ENCODE results near the gene BORCS5.

The BORCS5 gene

DNA sequence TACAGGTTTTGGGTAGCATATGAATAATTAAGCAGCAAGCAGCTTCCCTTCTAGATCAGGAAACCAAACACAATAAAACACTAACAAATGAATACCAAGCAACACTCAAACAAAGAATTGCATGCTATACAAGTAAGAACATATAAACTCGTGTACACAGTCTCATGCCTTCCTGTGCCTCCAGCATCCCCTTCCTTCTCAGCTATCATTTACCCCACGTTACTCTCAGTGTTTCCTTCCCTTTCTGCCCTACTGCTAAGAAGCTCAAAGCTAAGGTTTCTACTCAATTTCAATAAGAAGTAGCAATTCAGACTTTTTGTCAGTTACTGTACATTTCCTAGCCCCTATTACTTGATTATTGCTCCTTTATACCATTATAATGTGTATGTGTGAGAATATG, 124.8 kb downstream of the BORCS5 start:
- no peak overlapping the region for H3K9ac ChIP-seq (ENCODE audit: low read depth, low read length, poor library complexity, severe bottlenecking)

DNA sequence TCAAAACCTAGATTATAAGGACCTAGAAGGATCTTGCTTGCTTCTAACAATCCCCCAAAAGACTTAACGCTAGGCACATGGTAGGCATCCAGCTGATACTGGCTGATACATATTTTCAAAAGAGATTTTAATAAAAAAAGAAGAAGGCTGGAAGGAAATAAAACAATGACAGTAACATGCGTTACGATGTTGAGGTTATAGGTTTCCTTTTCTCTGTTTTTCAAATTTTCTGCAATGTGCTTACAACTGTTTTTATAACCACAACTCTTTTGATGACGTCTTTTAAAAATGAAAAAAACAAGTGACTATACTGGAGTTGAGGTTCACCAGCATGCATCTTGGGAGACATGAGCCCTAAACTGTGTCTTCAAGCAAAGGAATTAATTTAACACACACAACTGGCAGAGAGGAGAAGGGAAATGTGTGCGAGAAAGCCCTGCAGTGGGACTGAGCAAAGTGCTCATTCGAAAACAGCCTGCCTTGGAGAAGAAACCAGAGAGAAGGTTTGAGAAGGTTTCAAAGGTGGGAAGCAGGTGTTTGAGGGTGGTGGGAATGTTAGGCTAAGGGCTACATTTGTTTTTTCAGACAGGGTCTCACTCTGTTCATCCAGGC, 125.4 kb downstream of the BORCS5 start:
- no peak overlapping the region for H3K9ac ChIP-seq (ENCODE audit: low read depth, low read length, poor library complexity, severe bottlenecking)
- H3K36me3 ChIP-seq (ENCODE audit: insufficient read depth, low read length), result no peaks in the 10 kb centered on the region
- no peak for TF ChIP-seq EZH2phosphoT487 (IDR thresholded peaks at IDR 0.05; ENCODE audit: borderline replicate concordance)
- TF ChIP-seq, protein P1, sequence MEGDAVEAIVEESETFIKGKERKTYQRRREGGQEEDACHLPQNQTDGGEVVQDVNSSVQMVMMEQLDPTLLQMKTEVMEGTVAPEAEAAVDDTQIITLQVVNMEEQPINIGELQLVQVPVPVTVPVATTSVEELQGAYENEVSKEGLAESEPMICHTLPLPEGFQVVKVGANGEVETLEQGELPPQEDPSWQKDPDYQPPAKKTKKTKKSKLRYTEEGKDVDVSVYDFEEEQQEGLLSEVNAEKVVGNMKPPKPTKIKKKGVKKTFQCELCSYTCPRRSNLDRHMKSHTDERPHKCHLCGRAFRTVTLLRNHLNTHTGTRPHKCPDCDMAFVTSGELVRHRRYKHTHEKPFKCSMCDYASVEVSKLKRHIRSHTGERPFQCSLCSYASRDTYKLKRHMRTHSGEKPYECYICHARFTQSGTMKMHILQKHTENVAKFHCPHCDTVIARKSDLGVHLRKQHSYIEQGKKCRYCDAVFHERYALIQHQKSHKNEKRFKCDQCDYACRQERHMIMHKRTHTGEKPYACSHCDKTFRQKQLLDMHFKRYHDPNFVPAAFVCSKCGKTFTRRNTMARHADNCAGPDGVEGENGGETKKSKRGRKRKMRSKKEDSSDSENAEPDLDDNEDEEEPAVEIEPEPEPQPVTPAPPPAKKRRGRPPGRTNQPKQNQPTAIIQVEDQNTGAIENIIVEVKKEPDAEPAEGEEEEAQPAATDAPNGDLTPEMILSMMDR (conservative IDR thresholded peaks at IDR 0.05; ENCODE audit: low read length), result no peak
- H4K20me1 ChIP-seq (ENCODE audit: insufficient read depth, low read length, poor library complexity, severe bottlenecking), result no peaks in the 10 kb centered on the region
- H3F3A ChIP-seq (ENCODE audit: low read depth), result no peaks in the 10 kb centered on the region
- no peaks in the 10 kb centered on the region for H3K9me3 ChIP-seq (ENCODE audit: insufficient read depth, low read depth, low read length)
- no peaks in the 10 kb centered on the region for H3K9me2 ChIP-seq (replicated peaks; ENCODE audit: low read depth, low read length)
- no peak overlapping the region for H3K4me2 ChIP-seq (ENCODE audit: low read depth, low read length, poor library complexity, severe bottlenecking)
- H2AFZ ChIP-seq (ENCODE audit: low read length), result no peak overlapping the region
- H3K4me3 ChIP-seq (ENCODE audit: low read length, poor library complexity, severe bottlenecking), result no peak overlapping the region
- H3K4me1 ChIP-seq (ENCODE audit: insufficient read depth, low read length, poor library complexity, severe bottlenecking), result peaks cover 10% of the 10 kb centered on the region
- H3K79me2 ChIP-seq (ENCODE audit: insufficient read depth, low read length), result no peaks in the 10 kb centered on the region
- no peaks in the 10 kb centered on the region for H3K27me3 ChIP-seq (ENCODE audit: insufficient read depth, low read length, poor library complexity, severe bottlenecking)

More for the DNA sequence above, 124.8 kb downstream of the BORCS5 start:
- TF ChIP-seq, protein P1 (conservative IDR thresholded peaks at IDR 0.05; ENCODE audit: low read length), result no peak
- no peak for TF ChIP-seq EZH2phosphoT487 (IDR thresholded peaks at IDR 0.05; ENCODE audit: borderline replicate concordance)
- Histone ChIP-seq H3K4me3 (ENCODE audit: low read length, poor library complexity, severe bottlenecking) (no peak overlapping the region), H3K27me3 (ENCODE audit: insufficient read depth, low read length, poor library complexity, severe bottlenecking) (no peaks in the 10 kb centered on the region), H3K4me1 (ENCODE audit: insufficient read depth, low read length, poor library complexity, severe bottlenecking) (peaks cover 10% of the 10 kb centered on the region), H3K9me3 (ENCODE audit: insufficient read depth, low read depth, low read length) (no peaks in the 10 kb centered on the region), H2AFZ (ENCODE audit: low read length) (no peak overlapping the region), H3F3A (ENCODE audit: low read depth) (no peaks in the 10 kb centered on the region), H3K79me2 (ENCODE audit: insufficient read depth, low read length) (no peaks in the 10 kb centered on the region), H3K36me3 (ENCODE audit: insufficient read depth, low read length) (no peaks in the 10 kb centered on the region), H4K20me1 (ENCODE audit: insufficient read depth, low read length, poor library complexity, severe bottlenecking) (no peaks in the 10 kb centered on the region), H3K4me2 (ENCODE audit: low read depth, low read length, poor library complexity, severe bottlenecking) (no peak overlapping the region), H3K9me2 (replicated peaks; ENCODE audit: low read depth, low read length) (no peaks in the 10 kb centered on the region)

DNA sequence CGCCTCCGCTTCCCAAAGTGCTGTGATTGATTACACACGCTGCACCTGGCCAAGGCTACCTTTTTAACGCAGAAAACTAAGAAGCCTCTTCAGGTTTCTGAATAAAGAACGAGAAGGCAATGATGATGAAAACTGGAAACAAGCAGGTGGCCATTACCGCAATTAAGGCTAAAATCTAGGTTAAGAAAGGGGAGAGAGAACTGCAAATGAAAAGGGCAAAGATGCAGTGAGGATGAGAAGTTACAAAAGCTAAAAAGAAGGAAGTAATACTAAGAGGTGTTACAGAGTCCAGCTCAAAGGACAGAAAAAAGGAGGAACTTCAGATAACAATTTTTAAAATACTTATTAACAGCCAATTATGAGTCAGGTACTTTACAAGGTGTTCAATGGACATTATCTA, 126.1 kb downstream of the BORCS5 start:
- Histone ChIP-seq H2AFZ (ENCODE audit: low read length) (no peak overlapping the region), H3K4me3 (ENCODE audit: low read length, poor library complexity, severe bottlenecking) (no peak overlapping the region), H3K4me2 (ENCODE audit: low read depth, low read length, poor library complexity, severe bottlenecking) (no peak overlapping the region), H4K20me1 (ENCODE audit: insufficient read depth, low read length, poor library complexity, severe bottlenecking) (no peaks in the 10 kb centered on the region), H3K36me3 (ENCODE audit: insufficient read depth, low read length) (no peaks in the 10 kb centered on the region), H3K9ac (ENCODE audit: low read depth, low read length, poor library complexity, severe bottlenecking) (no peak overlapping the region), H3K4me1 (ENCODE audit: insufficient read depth, low read length, poor library complexity, severe bottlenecking) (peaks cover 10% of the 10 kb centered on the region), H3F3A (ENCODE audit: low read depth) (no peaks in the 10 kb centered on the region), H3K27me3 (ENCODE audit: insufficient read depth, low read length, poor library complexity, severe bottlenecking) (no peaks in the 10 kb centered on the region), H3K9me2 (replicated peaks; ENCODE audit: low read depth, low read length) (no peaks in the 10 kb centered on the region), H3K79me2 (ENCODE audit: insufficient read depth, low read length) (no peaks in the 10 kb centered on the region), H3K9me3 (ENCODE audit: insufficient read depth, low read depth, low read length) (no peaks in the 10 kb centered on the region)
- TF ChIP-seq, protein P1 (conservative IDR thresholded peaks at IDR 0.05; ENCODE audit: low read length), result no peak
- no peak for TF ChIP-seq EZH2phosphoT487 (IDR thresholded peaks at IDR 0.05; ENCODE audit: borderline replicate concordance)

All from Loucy (cell line).